Kidney (tissue), 14 donors: ENCODE results near the gene KIAA1671. TPM values are rescaled to one million over a fixed set of nuclear protein-coding genes. Genes with fewer than 3 reads are reported as not detected.

Source experiments
- DNase-seq, 5 donors: peaks; one replicate each; pipeline ENCODE4 v3.0.0-alpha.2; 2013 to 2020
- FAIRE-seq: peaks from 2 replicates; lab custom pipeline; 2012; peaks lifted over from hg19 to GRCh38; lab: Jason Lieb, UNC
- H3K27ac ChIP-seq, 2 donors: one replicate each; pipeline ENCODE4 v1.7.0; 2013; ENCODE audit warnings: low read depth in 2 of 2, low read length in 2 of 2, inconsistent platforms in 1 of 2
- H3K27me3 ChIP-seq: one replicate; pipeline ENCODE4 v1.7.1; 2013; ENCODE audit warnings: low read length, inconsistent platforms; ENCODE audit not compliant: control insufficient read depth, insufficient read depth
- H3K36me3 ChIP-seq, 3 donors: one replicate each; pipeline versions ENCODE4 v1.7.0 to v1.7.1; 2013; ENCODE audit warnings: low read length in 3 of 3, control low read depth in 1 of 3, inconsistent platforms in 1 of 3; ENCODE audit not compliant: insufficient read depth in 3 of 3, control insufficient read depth in 2 of 3
- H3K4me1 ChIP-seq, 3 donors: one replicate each; pipeline versions ENCODE4 v1.7.0 to v1.7.1; 2013; ENCODE audit warnings: low read length in 3 of 3, inconsistent platforms in 1 of 3, low read depth in 1 of 3; ENCODE audit not compliant: control insufficient read depth in 2 of 3, insufficient read depth in 2 of 3
- H3K4me3 ChIP-seq, 3 donors: one replicate each; pipeline versions ENCODE4 v1.7.0 to v1.8.1; 2013; ENCODE audit warnings: low read length in 3 of 3, control low read depth in 1 of 3, inconsistent platforms in 1 of 3
- H3K9ac ChIP-seq, 3 donors: one replicate each; pipeline versions ENCODE4 v1.7.0 to v1.7.1; 2013; ENCODE audit warnings: low read length in 3 of 3, control low read depth in 1 of 3, inconsistent platforms in 1 of 3
- H3K9me3 ChIP-seq, 3 donors: one replicate each; pipeline versions ENCODE4 v1.7.0 to v1.7.1; 2013; ENCODE audit warnings: low read length in 3 of 3, control low read depth in 1 of 3, inconsistent platforms in 1 of 3; ENCODE audit not compliant: control insufficient read depth in 2 of 3, insufficient read depth in 1 of 3
- CTCF ChIP-seq: IDR thresholded peaks from 3 replicates; pipeline ENCODE4 v1.5.1; 2012; ENCODE audit warnings: mild to moderate bottlenecking, moderate library complexity, borderline replicate concordance; ENCODE audit not compliant: insufficient read depth; ENCODE audit errors: extremely low read depth
- intact Hi-C: fragments of 100-400 bp; cut with DNase I; formaldehyde crosslinking; loops from one replicate; pipeline ENCODE4 v1.11.1; 2022
- polyA plus RNA-seq: library from polyadenylated mRNA; stranded (reverse); fragments of 350-450 nt; fragmentation: Illumina TruSeq; extraction: RNeasy Lipid Tissue Mini Kit (QIAGEN cat#74804); gene quantifications from one replicate; pipeline ENCODE4 v1.2.3, GENCODE V29; 2014; ENCODE audit warnings: low read depth, low replicate concordance; ENCODE audit not compliant: insufficient read depth
- total RNA-seq: library from RNA; stranded (reverse); fragmentation: NEBNext Ultra II Directional; extraction: Animal tissue kit (Norgen Biotek cat#: 25700); gene quantifications from one replicate; pipeline ENCODE4 v1.2.1, GENCODE V29; 2021
- donor health status: control.
- donor health status: control.
- donor health status: control.
- donor health status: control.
- donor health status: control.
- donor health status: DM: yes; HTN: yes; CAD: no.
- donor health status: Normal renal cell carcinoma (clear cell type).

The KIAA1671 gene
- total and polyA plus RNA-seq, 2 donors from 2014 or later: 7.3 to 65.2 TPM

- DNase-seq (no peak), FAIRE-seq (no peak)
- TF ChIP-seq CTCF: no peak
- Histone ChIP-seq H3K4me1 (peaks cover 0 to 14% (median 11%) of the 10 kb centered on the region in 3 donors), H3K27me3 (no peaks in the 10 kb centered on the region), H3K4me3 (no peak overlapping the region), H3K9me3 (no peaks in the 10 kb centered on the region), H3K9ac (no peak overlapping the region), H3K36me3 (no peaks in the 10 kb centered on the region), H3K27ac (no peak overlapping the region)
- intact Hi-C loops: no loop called here
Measured at GRCh38 chr22:25067851-25068421, 115.4 kb downstream of the KIAA1671 start.

- no peak for FAIRE-seq
Measured at GRCh38 chr22:25068707-25069106, 116.2 kb downstream of the KIAA1671 start.

GRCh38 chr22:25069426-25069757 is 116.9 kb downstream of the KIAA1671 start:
- no peaks in the 10 kb centered on the region for H3K9me3 ChIP-seq
- DNase-seq (no peak), FAIRE-seq (no peak)
- H3K27ac ChIP-seq: no peak overlapping the region
- intact Hi-C loops: no loop called here
- H3K36me3 ChIP-seq: no peaks in the 10 kb centered on the region
- H3K4me1 ChIP-seq: peaks cover 0 to 14% (median 11%) of the 10 kb centered on the region in 3 donors
- H3K9ac ChIP-seq: no peak overlapping the region
- no peak for TF ChIP-seq CTCF
- H3K27me3 ChIP-seq: no peaks in the 10 kb centered on the region
- no peak overlapping the region for H3K4me3 ChIP-seq

More at GRCh38 chr22:25068707-25069106, 116.2 kb downstream of the KIAA1671 start:
- Histone ChIP-seq H3K27me3 (no peaks in the 10 kb centered on the region), H3K27ac (no peak overlapping the region), H3K9me3 (no peaks in the 10 kb centered on the region), H3K36me3 (no peaks in the 10 kb centered on the region), H3K4me3 (no peak overlapping the region), H3K4me1 (peaks cover 0 to 14% (median 11%) of the 10 kb centered on the region in 3 donors), H3K9ac (no peak overlapping the region)
- intact Hi-C loops: no loop called here
- no peak for DNase-seq
- TF ChIP-seq CTCF: no peak
